Spleen (tissue), 11 donors: ENCODE measurements around the gene NUDT8. TPM values are rescaled to one million over a fixed set of nuclear protein-coding genes. Genes with fewer than 3 reads are reported as not detected.

Experiments used
- DNase-seq: peaks from one replicate; pipeline ENCODE4 v3.0.0-alpha.2; 2020
- H3K27ac ChIP-seq, 8 donors: fragments of 200-600 bp; sonication (generic) in 7 of 8; 1 replicate in 4 of 8; 2 replicates in 4 of 8; pipeline versions ENCODE4 v1.5.0 to v1.8.0; 2016 to 2021; ENCODE audit warnings: inconsistent platforms in 4 of 8, mild to moderate bottlenecking in 4 of 8, moderate library complexity in 1 of 8
- H3K27me3 ChIP-seq, 7 donors: fragments of 200-600 bp; sonication (generic) in 6 of 7; replicated peaks in 1 of 7; 1 replicate in 4 of 7; 2 replicates in 3 of 7; pipeline versions ENCODE4 v1.5.0 to v1.8.0; 2016 to 2021; ENCODE audit warnings: inconsistent platforms in 3 of 7, mild to moderate bottlenecking in 1 of 7
- H3K36me3 ChIP-seq, 6 donors: fragments of 200-600 bp; sonication (generic) in 5 of 6; 1 replicate in 4 of 6; 2 replicates in 2 of 6; pipeline versions ENCODE4 v1.5.0 to v1.8.0; 2016 to 2021; ENCODE audit warnings: inconsistent platforms in 2 of 6
- H3K4me1 ChIP-seq, 6 donors: fragments of 200-600 bp; sonication (generic) in 5 of 6; 1 replicate in 3 of 6; 2 replicates in 3 of 6; pipeline versions ENCODE4 v1.5.0 to v1.8.0; 2016 to 2021; ENCODE audit warnings: inconsistent platforms in 3 of 6
- H3K4me3 ChIP-seq, 8 donors: fragments of 200-600 bp; sonication (generic) in 7 of 8; 1 replicate in 4 of 8; 2 replicates in 4 of 8; pipeline versions ENCODE4 v1.5.0 to v1.8.0; 2016 to 2021; ENCODE audit warnings: inconsistent platforms in 4 of 8, mild to moderate bottlenecking in 4 of 8, moderate library complexity in 2 of 8
- H3K9me3 ChIP-seq, 8 donors: fragments of 200-600 bp; sonication (generic) in 7 of 8; 1 replicate in 4 of 8; 2 replicates in 4 of 8; pipeline versions ENCODE4 v1.5.0 to v1.8.0; 2016 to 2021; ENCODE audit warnings: inconsistent platforms in 4 of 8
- CTCF ChIP-seq, 11 experiments: fragments of 200-600 bp in 7 of 11; fragments of 450-650 bp in 4 of 11; sonication (generic) in 4 of 11; IDR thresholded peaks in 8 of 11; conservative IDR thresholded peaks in 3 of 11; 1 replicate in 7 of 11; 2 replicates in 4 of 11; pipeline versions ENCODE4 v1.4.0 to v1.8.0; 2016 to 2021; ENCODE audit warnings: antibody characterized with exemption in 11 of 11, inconsistent platforms in 4 of 11, mild to moderate bottlenecking in 1 of 11
- POLR2A ChIP-seq, 3 donors: fragments of 450-650 bp; IDR thresholded peaks; one replicate each; pipeline ENCODE4 v1.5.1; 2017; ENCODE audit warnings: antibody characterized with exemption in 3 of 3, mild to moderate bottlenecking in 1 of 3
- POLR2AphosphoS5 ChIP-seq, 3 donors: sonication (generic); formaldehyde crosslinking; IDR thresholded peaks; one replicate each; pipeline ENCODE4 v1.5.1; 2017; ENCODE audit warnings: antibody characterized with exemption in 3 of 3
- WGBS, 5 donors: extraction: QIAGEN DNeasy Blood & Tissue Kit in 3 of 5; methylation state at CpG; one replicate each; pipeline versions ENCODE4 v1.1.5 to v1.1.7; 2013 to 2018; 5-methylcytosine and 5-hydroxymethylcytosine counted together
- intact Hi-C: fragments of 100-400 bp; cut with DNase I; formaldehyde crosslinking; loops from one replicate; pipeline ENCODE4 v1.15.0; 2023; ENCODE audit warnings: low total_unique reads
- polyA plus RNA-seq, 3 donors: library from polyadenylated mRNA; stranded (reverse); fragments of 200-250 nt; gene quantifications; one replicate each; pipeline ENCODE4 v1.2.1, GENCODE V29; 2013
- total RNA-seq, 7 donors: library from RNA; depleted of rRNA in 3 of 7; stranded (reverse); fragments of >200 nt in 3 of 7; fragmentation: NEBNext Ultra II Directional in 4 of 7; extraction: Animal tissue kit (Norgen Biotek cat#: 25700) in 4 of 7; gene quantifications; one replicate each; pipeline versions ENCODE4 v1.1.0 to v1.2.1, GENCODE V29; 2016 to 2021
- donor health status: healthy with polysubstance abuse.
- donor health status: DM: no; HTN: no; CAD: no; lungs with moderate emphysema.
- donor health status: DM: no; HTN: no; CAD: no.
- donor health status: Bipolar disorder and iron deficiency.
- donor health status: healthy.
- donor health status: DM: no; HTN: no; CAD: no.
- donor health status: DM: yes; HTN: yes; CAD: no.

Gene NUDT8
- total and polyA plus RNA-seq, 10 donors, result 2.7 to 9.2 (median 5.9) TPM

GRCh38 chr11:67613313-67613959, 16.3 kb downstream of the NUDT8 start:
- peak overlapping the region; percentile 67 to 98 (median 90) for H3K27ac ChIP-seq
- no peaks in the 10 kb centered on the region for H3K9me3 ChIP-seq
- peaks cover 10 to 56% (median 34%) of the 10 kb centered on the region in 6 donors for H3K4me1 ChIP-seq
- H3K27me3 ChIP-seq, result peaks cover 0 to 23% (median 0%) of the 10 kb centered on the region in 7 donors
- intact Hi-C loops, result no loop called here
- peaks cover 0 to 50% (median 45%) of the 10 kb centered on the region in 6 donors for H3K36me3 ChIP-seq
- peak overlapping the region in 3 of 8 donors; percentile 28 to 68 (median 34) for H3K4me3 ChIP-seq
- TF ChIP-seq CTCF (IDR thresholded peaks at IDR 0.05 in 8 of 11, conservative IDR thresholded peaks at IDR 0.05 in 3 of 11) (no peak), POLR2AphosphoS5 (IDR thresholded peaks at IDR 0.05) (no peak), POLR2A (IDR thresholded peaks at IDR 0.05) (no peak)
- WGBS, 5 donors, result 72 to 80% (median 78%) methylated on average over 14 to 17 of the region's 17 CpGs
- DNase-seq, result peak; percentile 82

- DNase-seq, result peak; percentile 80
- H3K4me3 ChIP-seq, result no peak overlapping the region
- peaks cover 0 to 23% (median 0%) of the 10 kb centered on the region in 7 donors for H3K27me3 ChIP-seq
- TF ChIP-seq POLR2A (IDR thresholded peaks at IDR 0.05) (no peak), CTCF (IDR thresholded peaks at IDR 0.05 in 8 of 11, conservative IDR thresholded peaks at IDR 0.05 in 3 of 11) (no peak), POLR2AphosphoS5 (IDR thresholded peaks at IDR 0.05) (no peak)
- peak overlapping the region in 4 of 8 donors; percentile 88 to 98 (median 91) for H3K27ac ChIP-seq
- H3K36me3 ChIP-seq, result peaks cover 0 to 53% (median 46%) of the 10 kb centered on the region in 6 donors
- no peaks in the 10 kb centered on the region for H3K9me3 ChIP-seq
- peaks cover 17 to 63% (median 40%) of the 10 kb centered on the region in 6 donors for H3K4me1 ChIP-seq
- WGBS, 5 donors, result 90 to 95% (median 93%) methylated on average over 8 to 13 of the region's 13 CpGs
- intact Hi-C loops, result no loop called here
Observed at GRCh38 chr11:67612751-67613150, 17.0 kb downstream of the NUDT8 start.

DNA sequence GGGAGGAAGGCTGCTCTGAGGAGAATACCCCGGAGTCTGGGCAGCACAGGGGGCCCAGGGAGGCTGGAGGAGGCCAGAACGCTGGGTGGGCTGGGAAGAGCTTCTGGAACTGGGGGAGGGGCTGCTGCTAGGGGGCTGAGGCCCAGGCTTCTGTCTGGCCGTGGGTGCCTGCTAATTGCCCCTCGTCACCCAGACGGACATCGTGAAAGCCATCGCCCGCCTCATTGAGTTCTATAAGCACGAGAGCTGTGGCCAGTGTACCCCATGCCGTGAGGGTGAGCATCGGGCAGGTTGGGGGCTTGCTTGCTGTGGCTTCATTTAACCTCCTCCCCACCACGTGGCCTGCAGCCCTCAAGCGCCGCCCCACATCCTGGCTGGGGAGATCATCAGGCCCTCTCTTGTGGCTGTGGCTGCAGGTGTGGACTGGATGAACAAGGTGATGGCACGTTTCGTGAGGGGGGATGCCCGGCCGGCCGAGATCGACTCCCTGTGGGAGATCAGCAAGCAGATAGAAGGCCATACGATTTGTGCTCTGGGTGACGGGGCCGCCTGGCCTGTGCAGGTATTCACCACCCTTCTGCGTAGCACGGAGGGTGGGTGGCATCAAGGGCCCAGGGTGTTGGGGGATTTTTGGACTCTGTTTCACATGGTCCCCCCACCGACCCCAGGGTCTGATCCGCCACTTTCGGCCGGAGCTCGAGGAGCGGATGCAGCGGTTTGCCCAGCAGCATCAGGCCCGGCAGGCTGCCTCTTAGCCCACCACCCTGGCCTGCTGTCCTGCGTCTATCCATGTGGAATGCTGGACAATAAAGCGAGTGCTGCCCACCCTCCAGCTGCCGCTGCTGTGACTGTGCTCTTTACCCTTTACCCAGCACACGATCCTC, 17.8 kb downstream of the NUDT8 start:
- peaks cover 23 to 71% (median 48%) of the 10 kb centered on the region in 6 donors for H3K4me1 ChIP-seq
- WGBS, 5 donors, result 90 to 93% (median 93%) methylated on average over 23 to 37 of the region's 37 CpGs
- no peak for TF ChIP-seq CTCF (IDR thresholded peaks at IDR 0.05 in 8 of 11, conservative IDR thresholded peaks at IDR 0.05 in 3 of 11)
- peak in 1 of 3 donors; percentile 31 for TF ChIP-seq POLR2AphosphoS5 (IDR thresholded peaks at IDR 0.05)
- H3K27me3 ChIP-seq, result peaks cover 0 to 22% (median 0%) of the 10 kb centered on the region in 7 donors
- intact Hi-C loops, result no loop called here
- no peaks in the 10 kb centered on the region for H3K9me3 ChIP-seq
- H3K4me3 ChIP-seq, result no peak overlapping the region
- peaks cover 0 to 53% (median 46%) of the 10 kb centered on the region in 6 donors for H3K36me3 ChIP-seq
- no peak overlapping the region for H3K27ac ChIP-seq
- DNase-seq, result no peak

GRCh38 chr11:67611165-67611564, 18.6 kb downstream of the NUDT8 start:
- Histone ChIP-seq H3K27me3 (peaks cover 0 to 15% (median 0%) of the 10 kb centered on the region in 7 donors), H3K4me3 (no peak overlapping the region), H3K36me3 (peaks cover 0 to 53% (median 46%) of the 10 kb centered on the region in 6 donors), H3K9me3 (no peaks in the 10 kb centered on the region), H3K4me1 (peaks cover 23 to 69% (median 52%) of the 10 kb centered on the region in 6 donors), H3K27ac (no peak overlapping the region)
- TF ChIP-seq POLR2A (IDR thresholded peaks at IDR 0.05), result no peak
- no peak for TF ChIP-seq POLR2AphosphoS5 (IDR thresholded peaks at IDR 0.05)
- no peak for TF ChIP-seq CTCF (IDR thresholded peaks at IDR 0.05 in 8 of 11, conservative IDR thresholded peaks at IDR 0.05 in 3 of 11)
- 89 to 97% (median 94%) methylated on average over 6 to 14 of the region's 14 CpGs for WGBS, 5 donors
- peak; percentile 78 for DNase-seq
- intact Hi-C loops, result no loop called here
